SK-N-SH treated with all-trans-retinoic acid at 6 μM for 48 hours (cell line): Measurements from ENCODE around the gene MNT.

Source experiments
- ATAC-seq: fragments of 200-7000 bp; cut with Tn5 transposase; 3 replicates; pipeline ENCODE4 v1.9.1; 2020; ENCODE audit warnings: mild to moderate bottlenecking, moderate library complexity
- ARNTL ChIP-seq: fragments of 450-650 bp; formaldehyde crosslinking; IDR thresholded peaks from 2 replicates; pipeline ENCODE4 v1.5.0; 2020; ENCODE audit warnings: low read depth, mild to moderate bottlenecking, moderate library complexity, borderline replicate concordance
- ESRRG ChIP-seq: fragments of 250-450 bp; sonication (Bioruptor Pico); IDR thresholded peaks from 2 replicates; pipeline ENCODE4 v1.6.1; 2021; ENCODE audit warnings: mild to moderate bottlenecking
- GLIS3 ChIP-seq: fragments of 250-450 bp; sonication (Bioruptor Pico); IDR thresholded peaks from 2 replicates; pipeline ENCODE4 v1.5.0; 2020; ENCODE audit warnings: mild to moderate bottlenecking, moderate library complexity
- ISL1 ChIP-seq: fragments of 250-450 bp; sonication (Bioruptor Pico); IDR thresholded peaks from 2 replicates; pipeline ENCODE4 v2.1.2; 2022; ENCODE audit warnings: mild to moderate bottlenecking, moderate library complexity
- OSR1 ChIP-seq: fragments of 250-450 bp; sonication (Bioruptor Pico); IDR thresholded peaks from 2 replicates; pipeline ENCODE4 v1.8.0; 2022; ENCODE audit warnings: moderate library complexity, mild to moderate bottlenecking, inconsistent platforms
- PPARA ChIP-seq: fragments of 250-450 bp; sonication (Bioruptor Pico); IDR thresholded peaks from 2 replicates; pipeline ENCODE4 v1.5.0; 2020; ENCODE audit warnings: mild to moderate bottlenecking, borderline replicate concordance
- SNAI2 ChIP-seq: fragments of 250-450 bp; sonication (Bioruptor Pico); IDR thresholded peaks from 2 replicates; pipeline ENCODE4 v1.5.0; 2020; ENCODE audit warnings: mild to moderate bottlenecking, moderate library complexity
- TCF4 ChIP-seq: fragments of 250-450 bp; sonication (Bioruptor Pico); IDR thresholded peaks from 2 replicates; pipeline ENCODE4 v1.8.0; 2021; ENCODE audit warnings: mild to moderate bottlenecking, moderate library complexity, borderline replicate concordance
- TOX ChIP-seq: fragments of 250-450 bp; sonication (Bioruptor Pico); IDR thresholded peaks from 2 replicates; pipeline ENCODE4 v1.8.0; 2021; ENCODE audit warnings: mild to moderate bottlenecking, moderate library complexity, borderline replicate concordance
- ZC3H10 ChIP-seq: fragments of 250-450 bp; sonication (Bioruptor Pico); IDR thresholded peaks from 2 replicates; pipeline ENCODE4 v1.5.1; 2021; ENCODE audit warnings: mild to moderate bottlenecking, moderate library complexity
- ZFP3 ChIP-seq: fragments of 250-450 bp; sonication (Bioruptor Pico); IDR thresholded peaks from 2 replicates; pipeline ENCODE4 v1.5.0; 2020; ENCODE audit warnings: mild to moderate bottlenecking, moderate library complexity
- ZNF565 ChIP-seq: fragments of 450-650 bp; formaldehyde crosslinking; conservative IDR thresholded peaks from 2 replicates; pipeline ENCODE4 v1.5.0; 2020; ENCODE audit warnings: low read depth, mild to moderate bottlenecking, moderate library complexity
- ZNF70 ChIP-seq: fragments of 450-650 bp; formaldehyde crosslinking; IDR thresholded peaks from 2 replicates; pipeline ENCODE4 v1.5.0; 2020; ENCODE audit warnings: mild to moderate bottlenecking, moderate library complexity
- ZNF8 ChIP-seq: fragments of 450-650 bp; formaldehyde crosslinking; IDR thresholded peaks from 2 replicates; pipeline ENCODE4 v1.5.0; 2020; ENCODE audit warnings: mild to moderate bottlenecking, moderate library complexity
- TF ChIP-seq, protein P1 (sequence below): fragments of 250-450 bp; sonication (Bioruptor Pico); IDR thresholded peaks from 2 replicates; pipeline ENCODE4 v1.5.1; 2021; ENCODE audit warnings: mild to moderate bottlenecking, moderate library complexity
- TF ChIP-seq, protein P2 (sequence below): fragments of 250-450 bp; sonication (Bioruptor Pico); IDR thresholded peaks from 2 replicates; pipeline ENCODE4 v1.8.0; 2021; ENCODE audit warnings: low read depth, mild to moderate bottlenecking, moderate library complexity, borderline replicate concordance
- TF ChIP-seq, protein P3 (sequence below): fragments of 250-450 bp; sonication (Bioruptor Pico); IDR thresholded peaks from 2 replicates; pipeline ENCODE4 v1.5.0; 2020; ENCODE audit warnings: mild to moderate bottlenecking, moderate library complexity
- TF ChIP-seq, protein P4 (sequence below): fragments of 250-450 bp; sonication (Bioruptor Pico); IDR thresholded peaks from 2 replicates; pipeline ENCODE4 v1.5.1; 2020; ENCODE audit warnings: low read depth, mild to moderate bottlenecking, moderate library complexity
- TF ChIP-seq, protein P5 (sequence below): fragments of 250-450 bp; sonication (Bioruptor Pico); IDR thresholded peaks from 2 replicates; pipeline ENCODE4 v1.8.0; 2020; ENCODE audit warnings: mild to moderate bottlenecking, moderate library complexity, borderline replicate concordance

Gene MNT

DNA sequence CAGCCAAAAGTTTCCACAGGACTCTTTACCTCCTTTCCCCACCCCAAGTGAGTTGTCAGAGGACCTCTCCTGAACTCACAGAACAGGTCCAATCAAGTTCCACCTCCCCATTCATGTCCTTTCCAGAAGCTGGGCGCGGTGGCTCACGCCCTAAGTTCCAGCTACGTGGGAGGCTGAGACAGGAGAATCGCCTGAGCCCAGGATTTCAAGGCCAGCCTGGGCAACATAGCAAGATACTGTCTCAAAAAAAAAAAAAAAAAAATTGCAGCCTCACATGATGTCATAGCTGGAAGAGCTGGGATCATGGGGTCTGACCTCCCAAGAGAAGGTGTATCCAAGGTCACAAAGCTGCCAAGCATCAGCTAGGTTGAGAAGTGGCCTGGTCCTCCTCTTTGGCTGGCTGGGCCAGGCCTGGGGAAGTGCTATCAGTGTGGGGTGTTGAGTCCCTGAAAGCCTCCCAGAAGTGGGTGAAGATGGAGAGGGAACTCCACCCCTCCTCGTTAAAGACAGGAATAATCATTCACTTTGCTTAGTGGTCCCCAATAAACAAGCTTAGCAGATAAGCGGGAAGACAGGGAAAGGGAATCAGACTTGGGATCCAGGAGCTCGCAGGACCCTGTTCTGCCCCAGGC is 5.5 kb upstream of the MNT start:
- TF ChIP-seq ZNF8 (CRISPR knock-in tag) = no peak
- TF ChIP-seq ZNF565 = no peak
- TF ChIP-seq, protein P1, sequence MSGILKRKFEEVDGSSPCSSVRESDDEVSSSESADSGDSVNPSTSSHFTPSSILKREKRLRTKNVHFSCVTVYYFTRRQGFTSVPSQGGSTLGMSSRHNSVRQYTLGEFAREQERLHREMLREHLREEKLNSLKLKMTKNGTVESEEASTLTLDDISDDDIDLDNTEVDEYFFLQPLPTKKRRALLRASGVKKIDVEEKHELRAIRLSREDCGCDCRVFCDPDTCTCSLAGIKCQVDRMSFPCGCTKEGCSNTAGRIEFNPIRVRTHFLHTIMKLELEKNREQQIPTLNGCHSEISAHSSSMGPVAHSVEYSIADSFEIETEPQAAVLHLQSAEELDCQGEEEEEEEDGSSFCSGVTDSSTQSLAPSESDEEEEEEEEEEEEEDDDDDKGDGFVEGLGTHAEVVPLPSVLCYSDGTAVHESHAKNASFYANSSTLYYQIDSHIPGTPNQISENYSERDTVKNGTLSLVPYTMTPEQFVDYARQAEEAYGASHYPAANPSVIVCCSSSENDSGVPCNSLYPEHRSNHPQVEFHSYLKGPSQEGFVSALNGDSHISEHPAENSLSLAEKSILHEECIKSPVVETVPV (CRISPR knock-in tag) = no peak
- TF ChIP-seq ZC3H10 (CRISPR knock-in tag) = no peak
- no peak for TF ChIP-seq ISL1 (CRISPR knock-in tag)
- TF ChIP-seq, protein P2, sequence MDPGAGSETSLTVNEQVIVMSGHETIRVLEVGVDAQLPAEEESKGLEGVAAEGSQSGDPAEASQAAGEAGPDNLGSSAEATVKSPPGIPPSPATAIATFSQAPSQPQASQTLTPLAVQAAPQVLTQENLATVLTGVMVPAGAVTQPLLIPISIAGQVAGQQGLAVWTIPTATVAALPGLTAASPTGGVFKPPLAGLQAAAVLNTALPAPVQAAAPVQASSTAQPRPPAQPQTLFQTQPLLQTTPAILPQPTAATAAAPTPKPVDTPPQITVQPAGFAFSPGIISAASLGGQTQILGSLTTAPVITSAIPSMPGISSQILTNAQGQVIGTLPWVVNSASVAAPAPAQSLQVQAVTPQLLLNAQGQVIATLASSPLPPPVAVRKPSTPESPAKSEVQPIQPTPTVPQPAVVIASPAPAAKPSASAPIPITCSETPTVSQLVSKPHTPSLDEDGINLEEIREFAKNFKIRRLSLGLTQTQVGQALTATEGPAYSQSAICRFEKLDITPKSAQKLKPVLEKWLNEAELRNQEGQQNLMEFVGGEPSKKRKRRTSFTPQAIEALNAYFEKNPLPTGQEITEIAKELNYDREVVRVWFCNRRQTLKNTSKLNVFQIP (CRISPR knock-in tag) = no peak
- no peak for TF ChIP-seq SNAI2 (CRISPR knock-in tag)
- no peak for TF ChIP-seq ESRRG (CRISPR knock-in tag)
- TF ChIP-seq, protein P3, sequence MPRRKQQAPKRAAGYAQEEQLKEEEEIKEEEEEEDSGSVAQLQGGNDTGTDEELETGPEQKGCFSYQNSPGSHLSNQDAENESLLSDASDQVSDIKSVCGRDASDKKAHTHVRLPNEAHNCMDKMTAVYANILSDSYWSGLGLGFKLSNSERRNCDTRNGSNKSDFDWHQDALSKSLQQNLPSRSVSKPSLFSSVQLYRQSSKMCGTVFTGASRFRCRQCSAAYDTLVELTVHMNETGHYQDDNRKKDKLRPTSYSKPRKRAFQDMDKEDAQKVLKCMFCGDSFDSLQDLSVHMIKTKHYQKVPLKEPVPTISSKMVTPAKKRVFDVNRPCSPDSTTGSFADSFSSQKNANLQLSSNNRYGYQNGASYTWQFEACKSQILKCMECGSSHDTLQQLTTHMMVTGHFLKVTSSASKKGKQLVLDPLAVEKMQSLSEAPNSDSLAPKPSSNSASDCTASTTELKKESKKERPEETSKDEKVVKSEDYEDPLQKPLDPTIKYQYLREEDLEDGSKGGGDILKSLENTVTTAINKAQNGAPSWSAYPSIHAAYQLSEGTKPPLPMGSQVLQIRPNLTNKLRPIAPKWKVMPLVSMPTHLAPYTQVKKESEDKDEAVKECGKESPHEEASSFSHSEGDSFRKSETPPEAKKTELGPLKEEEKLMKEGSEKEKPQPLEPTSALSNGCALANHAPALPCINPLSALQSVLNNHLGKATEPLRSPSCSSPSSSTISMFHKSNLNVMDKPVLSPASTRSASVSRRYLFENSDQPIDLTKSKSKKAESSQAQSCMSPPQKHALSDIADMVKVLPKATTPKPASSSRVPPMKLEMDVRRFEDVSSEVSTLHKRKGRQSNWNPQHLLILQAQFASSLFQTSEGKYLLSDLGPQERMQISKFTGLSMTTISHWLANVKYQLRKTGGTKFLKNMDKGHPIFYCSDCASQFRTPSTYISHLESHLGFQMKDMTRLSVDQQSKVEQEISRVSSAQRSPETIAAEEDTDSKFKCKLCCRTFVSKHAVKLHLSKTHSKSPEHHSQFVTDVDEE (CRISPR knock-in tag) = no peak
- no peak for TF ChIP-seq GLIS3 (CRISPR knock-in tag)
- no peak for TF ChIP-seq TCF4 (CRISPR knock-in tag)
- TF ChIP-seq OSR1 (CRISPR knock-in tag) = no peak
- no peak for TF ChIP-seq TOX (CRISPR knock-in tag)
- ATAC-seq = no peak

DNA sequence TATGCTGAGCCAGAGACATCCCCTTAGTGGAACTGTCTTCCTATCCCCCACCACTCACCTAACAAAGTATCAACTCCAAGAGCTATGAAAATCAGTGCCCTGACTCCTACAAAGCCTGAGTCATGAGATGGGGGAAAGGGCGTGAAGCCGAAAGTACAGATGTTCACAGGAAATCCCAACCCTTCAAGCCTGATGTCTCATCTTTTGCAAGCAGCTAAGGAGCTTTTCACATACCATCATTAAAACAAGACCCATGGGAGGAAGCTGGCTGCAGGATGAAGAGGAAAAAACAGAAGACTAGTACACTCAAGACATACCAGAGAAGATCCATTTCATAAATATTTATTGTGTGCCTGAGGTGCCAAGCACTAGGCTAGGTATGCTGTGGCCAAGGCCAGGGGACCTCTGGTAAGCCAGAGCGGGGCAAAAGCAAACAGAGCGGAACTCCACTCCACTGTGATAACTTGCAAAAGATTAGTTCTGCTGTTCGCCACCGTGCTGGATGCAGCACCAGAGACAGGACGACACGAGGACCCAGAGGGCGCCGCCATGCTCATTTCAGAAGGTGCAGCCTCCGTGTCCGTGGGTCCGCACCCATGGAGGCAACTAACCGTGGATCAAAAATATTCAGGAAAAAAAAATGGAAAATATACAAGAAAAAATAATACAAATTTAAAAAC is 4.5 kb upstream of the MNT start:
- no peak for ATAC-seq

DNA sequence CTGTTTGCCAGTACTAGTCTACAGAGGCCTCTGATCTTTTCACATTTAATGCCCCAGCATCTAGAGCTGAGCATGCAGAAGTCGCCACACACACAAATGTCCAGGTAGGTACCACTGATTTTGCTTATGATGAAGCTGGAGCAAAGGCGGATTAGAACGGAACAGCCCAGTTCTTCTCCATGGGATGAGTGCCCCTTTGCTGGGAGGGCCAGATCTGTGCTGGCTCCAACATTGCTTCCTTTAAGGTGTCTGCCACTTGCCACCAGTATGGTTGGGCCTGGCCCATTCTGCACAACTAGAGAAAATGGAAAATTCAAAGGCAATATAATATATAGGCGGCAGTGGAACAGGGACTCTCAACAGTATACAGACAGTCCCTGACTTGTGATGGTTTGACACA is 2.2 kb upstream of the MNT start:
- no peak for ATAC-seq
- TF ChIP-seq, protein P1 (CRISPR knock-in tag) = no peak
- TF ChIP-seq, protein P4, sequence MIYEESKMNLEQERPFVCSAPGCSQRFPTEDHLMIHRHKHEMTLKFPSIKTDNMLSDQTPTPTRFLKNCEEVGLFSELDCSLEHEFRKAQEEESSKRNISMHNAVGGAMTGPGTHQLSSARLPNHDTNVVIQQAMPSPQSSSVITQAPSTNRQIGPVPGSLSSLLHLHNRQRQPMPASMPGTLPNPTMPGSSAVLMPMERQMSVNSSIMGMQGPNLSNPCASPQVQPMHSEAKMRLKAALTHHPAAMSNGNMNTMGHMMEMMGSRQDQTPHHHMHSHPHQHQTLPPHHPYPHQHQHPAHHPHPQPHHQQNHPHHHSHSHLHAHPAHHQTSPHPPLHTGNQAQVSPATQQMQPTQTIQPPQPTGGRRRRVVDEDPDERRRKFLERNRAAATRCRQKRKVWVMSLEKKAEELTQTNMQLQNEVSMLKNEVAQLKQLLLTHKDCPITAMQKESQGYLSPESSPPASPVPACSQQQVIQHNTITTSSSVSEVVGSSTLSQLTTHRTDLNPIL (CRISPR knock-in tag) = no peak
- TF ChIP-seq GLIS3 (CRISPR knock-in tag) (no peak), PPARA (CRISPR knock-in tag) (no peak), ESRRG (CRISPR knock-in tag) (no peak), ZNF70 (CRISPR knock-in tag) (no peak), ISL1 (CRISPR knock-in tag) (no peak)

More for the DNA sequence above, 4.5 kb upstream of the MNT start:
- no peak for TF ChIP-seq GLIS3 (CRISPR knock-in tag)
- no peak for TF ChIP-seq ESRRG (CRISPR knock-in tag)
- no peak for TF ChIP-seq ZNF565
- TF ChIP-seq PPARA (CRISPR knock-in tag) = no peak
- TF ChIP-seq, protein P5, sequence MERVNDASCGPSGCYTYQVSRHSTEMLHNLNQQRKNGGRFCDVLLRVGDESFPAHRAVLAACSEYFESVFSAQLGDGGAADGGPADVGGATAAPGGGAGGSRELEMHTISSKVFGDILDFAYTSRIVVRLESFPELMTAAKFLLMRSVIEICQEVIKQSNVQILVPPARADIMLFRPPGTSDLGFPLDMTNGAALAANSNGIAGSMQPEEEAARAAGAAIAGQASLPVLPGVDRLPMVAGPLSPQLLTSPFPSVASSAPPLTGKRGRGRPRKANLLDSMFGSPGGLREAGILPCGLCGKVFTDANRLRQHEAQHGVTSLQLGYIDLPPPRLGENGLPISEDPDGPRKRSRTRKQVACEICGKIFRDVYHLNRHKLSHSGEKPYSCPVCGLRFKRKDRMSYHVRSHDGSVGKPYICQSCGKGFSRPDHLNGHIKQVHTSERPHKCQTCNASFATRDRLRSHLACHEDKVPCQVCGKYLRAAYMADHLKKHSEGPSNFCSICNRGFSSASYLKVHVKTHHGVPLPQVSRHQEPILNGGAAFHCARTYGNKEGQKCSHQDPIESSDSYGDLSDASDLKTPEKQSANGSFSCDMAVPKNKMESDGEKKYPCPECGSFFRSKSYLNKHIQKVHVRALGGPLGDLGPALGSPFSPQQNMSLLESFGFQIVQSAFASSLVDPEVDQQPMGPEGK (CRISPR knock-in tag) = no peak
- no peak for TF ChIP-seq ZNF70 (CRISPR knock-in tag)
- TF ChIP-seq ZFP3 (CRISPR knock-in tag) = no peak
- TF ChIP-seq ARNTL (CRISPR knock-in tag) = no peak
- TF ChIP-seq, protein P4 (CRISPR knock-in tag) = no peak
- no peak for TF ChIP-seq ISL1 (CRISPR knock-in tag)
- TF ChIP-seq TCF4 (CRISPR knock-in tag) = no peak
- TF ChIP-seq TOX (CRISPR knock-in tag) = no peak
